GM13977 (cell line): ENCODE results near the gene THAP3.

Experiments
- DNase-seq: peaks from one replicate; pipeline ENCODE4 v3.0.0; 2012; ENCODE audit warnings: low spot score
- in situ Hi-C: fragments of 300-500 bp; cut with MboI; formaldehyde crosslinking; loops from one replicate; pipeline ENCODE4 v1.12.0; 2022; ENCODE audit warnings: low sequenced_read_pairs, low pct_unique_long_range_greater_than_20kb, mixed read lengths, inconsistent platforms; ENCODE audit not compliant: unreplicated experiment
- TF ChIP-seq, protein P1 (sequence below): IDR thresholded peaks from 2 replicates; pipeline ENCODE4 v1.5.1; 2012; ENCODE audit warnings: mild to moderate bottlenecking, control low read depth; ENCODE audit not compliant: insufficient read depth; ENCODE audit errors: extremely low read depth, missing control alignments

THAP3 gene

DNA sequence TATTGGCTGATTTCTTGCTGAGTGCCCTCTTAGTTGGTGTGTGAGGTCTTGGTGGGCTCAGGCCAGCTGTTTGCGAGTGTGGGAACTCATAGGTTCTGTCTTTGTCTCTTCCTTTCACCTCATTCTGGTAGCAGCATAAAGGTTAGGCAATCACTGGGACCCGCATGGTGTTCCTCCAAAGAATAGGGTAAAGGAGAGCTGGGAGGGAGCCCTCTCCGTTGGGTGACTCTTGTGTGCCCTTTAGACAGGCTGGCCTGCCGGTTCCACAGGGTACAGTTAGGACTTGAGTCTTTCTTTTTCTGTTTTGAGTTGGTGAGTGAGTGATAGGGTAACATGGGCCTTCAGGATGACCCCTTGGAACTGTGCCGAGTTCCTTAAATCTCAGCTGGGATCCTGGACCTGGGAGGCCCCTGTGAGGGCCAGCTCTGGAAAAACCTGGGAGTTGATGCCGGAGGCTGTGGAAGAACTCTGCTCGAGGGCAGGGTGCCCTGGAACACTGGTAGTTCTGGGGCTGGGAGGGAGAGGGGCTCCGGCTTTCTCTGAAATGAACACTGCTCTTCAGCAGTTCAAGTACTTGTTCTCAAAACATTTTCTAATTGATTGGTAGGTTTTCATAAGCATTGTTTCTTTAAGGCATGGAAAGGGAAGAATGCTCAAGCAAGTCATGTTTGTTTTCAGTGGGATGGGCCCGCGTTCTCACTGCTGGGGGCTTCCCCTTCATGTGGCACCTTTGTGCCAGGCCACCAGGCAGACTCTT lies 2.1 kb upstream of the THAP3 start:
- TF ChIP-seq, protein P1, sequence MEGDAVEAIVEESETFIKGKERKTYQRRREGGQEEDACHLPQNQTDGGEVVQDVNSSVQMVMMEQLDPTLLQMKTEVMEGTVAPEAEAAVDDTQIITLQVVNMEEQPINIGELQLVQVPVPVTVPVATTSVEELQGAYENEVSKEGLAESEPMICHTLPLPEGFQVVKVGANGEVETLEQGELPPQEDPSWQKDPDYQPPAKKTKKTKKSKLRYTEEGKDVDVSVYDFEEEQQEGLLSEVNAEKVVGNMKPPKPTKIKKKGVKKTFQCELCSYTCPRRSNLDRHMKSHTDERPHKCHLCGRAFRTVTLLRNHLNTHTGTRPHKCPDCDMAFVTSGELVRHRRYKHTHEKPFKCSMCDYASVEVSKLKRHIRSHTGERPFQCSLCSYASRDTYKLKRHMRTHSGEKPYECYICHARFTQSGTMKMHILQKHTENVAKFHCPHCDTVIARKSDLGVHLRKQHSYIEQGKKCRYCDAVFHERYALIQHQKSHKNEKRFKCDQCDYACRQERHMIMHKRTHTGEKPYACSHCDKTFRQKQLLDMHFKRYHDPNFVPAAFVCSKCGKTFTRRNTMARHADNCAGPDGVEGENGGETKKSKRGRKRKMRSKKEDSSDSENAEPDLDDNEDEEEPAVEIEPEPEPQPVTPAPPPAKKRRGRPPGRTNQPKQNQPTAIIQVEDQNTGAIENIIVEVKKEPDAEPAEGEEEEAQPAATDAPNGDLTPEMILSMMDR = no peak
- in situ Hi-C loops = no loop called here
- no peak for DNase-seq

DNA sequence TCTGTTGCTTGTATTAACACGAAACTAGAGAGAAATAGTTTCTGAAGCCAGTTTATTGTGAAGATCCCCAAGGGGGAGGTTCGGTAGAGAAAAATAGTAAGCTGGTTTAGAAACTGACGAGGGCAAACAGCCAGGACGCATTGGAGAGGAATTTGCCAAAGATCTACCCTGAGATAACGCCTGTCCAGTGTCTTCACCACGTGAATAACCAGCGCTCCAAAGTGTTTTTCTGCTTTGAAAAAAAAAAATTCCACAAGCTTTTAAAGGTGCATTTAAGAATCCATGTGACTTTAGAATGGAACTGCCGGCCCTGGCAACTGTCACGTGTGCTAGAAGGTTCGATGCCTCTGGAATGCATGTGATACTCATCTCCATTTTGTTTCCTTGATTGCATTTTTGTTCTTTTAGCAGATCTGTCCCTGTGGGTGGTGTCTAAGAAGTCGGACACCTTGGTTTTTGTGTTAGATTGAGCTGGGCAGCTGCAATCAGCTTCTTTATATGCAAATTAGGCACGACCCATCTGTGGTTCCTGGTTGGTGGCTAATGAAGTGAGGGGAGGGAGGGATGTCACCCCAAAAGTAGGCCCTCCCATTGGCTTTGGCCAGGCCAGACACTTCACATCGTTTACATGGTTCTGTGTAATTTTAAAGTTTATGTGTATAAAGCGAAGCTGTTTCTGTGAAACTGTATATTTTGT lies 1.3 kb upstream of the THAP3 start:
- TF ChIP-seq, protein P1 = no peak
- no peak for DNase-seq
- in situ Hi-C loops = no loop called here

DNA sequence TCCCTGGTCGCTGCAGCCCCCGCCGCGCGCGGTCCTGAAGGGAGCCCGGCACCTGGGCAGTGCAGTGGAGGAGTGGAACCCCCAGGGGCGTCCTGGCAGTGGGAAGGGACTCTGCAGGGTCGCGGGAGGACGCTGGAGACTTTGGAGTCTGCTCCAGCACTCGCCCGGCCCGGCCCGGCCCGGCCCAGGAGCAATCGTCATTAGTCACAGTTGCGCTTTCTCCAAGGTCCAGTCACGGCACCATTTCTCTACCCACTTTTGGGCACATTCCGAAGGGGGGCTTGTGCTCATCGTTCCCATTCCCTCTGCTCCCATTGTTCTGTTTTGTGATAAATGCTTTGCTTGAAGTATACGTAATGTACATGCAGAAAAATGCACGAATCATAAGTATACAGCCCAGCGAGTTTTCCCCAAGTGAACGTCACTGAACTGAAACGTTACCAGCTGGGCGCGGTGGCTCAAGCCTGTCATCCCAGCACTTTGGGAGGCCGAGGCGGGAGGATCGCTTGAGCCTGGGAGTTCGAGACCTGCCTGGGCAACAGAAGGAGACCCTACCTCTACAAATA lies 999 bp downstream of the THAP3 start:
- TF ChIP-seq, protein P1 = no peak
- DNase-seq = no peak
- in situ Hi-C loops = no loop called here

DNA sequence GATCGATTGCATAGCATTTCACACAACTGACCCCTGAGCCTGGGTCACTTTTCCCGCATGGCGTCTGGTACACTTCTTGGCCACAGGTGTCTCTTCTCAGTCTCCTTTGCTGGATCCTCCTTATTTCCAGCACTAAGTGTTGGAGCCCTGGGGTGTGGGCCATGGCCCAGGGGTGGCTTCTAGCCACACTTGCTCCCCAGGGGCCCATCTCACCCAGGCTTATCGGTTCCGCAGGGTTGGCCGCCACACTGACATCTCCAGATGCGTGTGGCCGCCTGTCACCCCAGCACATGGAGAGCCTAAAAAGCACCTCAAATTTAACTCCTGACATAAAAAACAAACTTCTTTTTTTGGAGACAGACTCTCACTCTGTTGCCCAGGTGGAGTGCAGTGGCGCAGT lies 2.4 kb downstream of the THAP3 start:
- DNase-seq = no peak
- in situ Hi-C loops = no loop called here
- TF ChIP-seq, protein P1 = no peak

DNA sequence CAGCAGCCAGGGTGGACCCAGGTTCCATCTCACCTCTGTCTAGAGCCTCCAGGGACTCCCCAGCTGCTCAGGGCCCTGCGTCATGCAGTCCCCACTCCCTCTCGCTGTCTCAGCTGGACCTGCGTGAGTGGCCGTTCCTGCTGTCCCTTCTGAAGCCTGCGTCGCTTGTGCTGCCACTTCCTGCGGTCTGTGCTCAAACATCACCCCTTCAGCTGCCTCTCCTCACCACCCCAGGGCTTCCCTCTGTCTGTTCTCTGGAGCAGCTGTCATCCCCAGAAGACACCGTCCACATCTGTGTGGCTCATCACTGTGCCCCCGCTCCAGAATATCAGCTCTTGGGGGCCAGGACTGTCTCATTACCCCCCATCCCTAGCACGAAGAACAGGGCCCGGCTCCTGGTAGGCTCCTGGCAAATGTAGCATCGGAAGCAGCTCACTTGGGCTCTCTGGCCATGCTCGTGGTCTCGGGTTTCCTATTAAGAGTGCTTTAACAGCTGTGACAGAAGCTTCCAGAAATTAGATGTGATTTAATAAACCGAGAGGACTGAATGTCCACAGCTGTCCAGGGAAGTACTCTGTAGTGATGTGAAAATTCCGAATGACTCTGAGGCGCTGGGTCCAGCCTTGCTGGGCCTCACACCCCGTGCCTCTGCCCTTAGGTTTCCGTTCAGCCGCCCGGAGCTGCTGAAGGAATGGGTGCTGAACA lies 3.3 kb downstream of the THAP3 start:
- no peak for DNase-seq
- in situ Hi-C loops = no loop called here
- TF ChIP-seq, protein P1 = no peak

DNA sequence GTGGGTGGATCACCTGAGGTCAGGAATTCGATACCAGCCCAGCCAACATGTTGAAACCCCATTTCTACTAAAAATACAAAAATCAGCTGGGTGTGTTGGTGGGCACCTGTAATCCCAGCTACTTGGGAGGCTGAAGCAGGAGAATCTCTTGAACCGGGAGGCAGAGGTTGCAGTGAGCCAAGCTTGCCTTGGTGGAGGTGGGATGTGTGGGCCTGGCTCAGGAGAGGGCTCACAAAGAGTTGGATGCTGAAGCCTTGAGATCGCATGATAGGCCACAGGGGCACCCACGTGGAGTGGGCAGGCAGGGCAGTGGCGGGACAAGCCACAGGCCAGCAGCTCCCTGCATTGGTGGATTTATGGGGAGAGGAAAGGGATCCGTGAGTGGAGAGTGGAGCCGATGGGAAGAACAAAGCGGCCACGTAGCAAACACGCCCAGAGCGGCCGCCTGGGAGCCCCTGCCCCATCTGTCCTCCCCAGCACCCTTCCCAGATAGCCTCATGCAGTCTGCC lies 4.4 kb downstream of the THAP3 start:
- in situ Hi-C loops = no loop called here
- TF ChIP-seq, protein P1 = no peak
- no peak for DNase-seq
